GM12878 (cell line): Measurements from ENCODE around the gene PKN3.

Experiments
- ASH2L ChIP-seq: fragments of 300-600, 200-600 bp; sonication (generic); IDR thresholded peaks from 2 replicates; pipeline ENCODE4 v1.6.1; 2017; ENCODE audit warnings: low read depth, mild to moderate bottlenecking, borderline replicate concordance
- BRCA1 ChIP-seq: IDR thresholded peaks from 2 replicates; pipeline ENCODE4 v1.6.1; 2011; ENCODE audit warnings: low read depth, low read length, improper control_type of control experiment
- MXI1 ChIP-seq: fragments of 150-350 bp; IDR thresholded peaks from 2 replicates; pipeline ENCODE4 v1.6.1; 2011; ENCODE audit warnings: low read depth, mild to moderate bottlenecking, inconsistent platforms, low read length, improper control_type of control experiment
- MYC ChIP-seq: IDR thresholded peaks from 2 replicates; pipeline ENCODE4 v1.6.1; 2011; ENCODE audit warnings: mild to moderate bottlenecking, low read length, moderate library complexity, inconsistent platforms; ENCODE audit not compliant: insufficient read depth, insufficient replicate concordance, insufficient read length, severe bottlenecking
- NFXL1 ChIP-seq: fragments of 450-650 bp; IDR thresholded peaks from 2 replicates; pipeline ENCODE4 v1.6.1; 2017; ENCODE audit warnings: antibody characterized with exemption, mild to moderate bottlenecking, borderline replicate concordance
- SMAD5 ChIP-seq: IDR thresholded peaks from 2 replicates; pipeline ENCODE4 v1.6.1; 2016; ENCODE audit warnings: antibody characterized with exemption, low read depth
- SUPT20H ChIP-seq: IDR thresholded peaks from 2 replicates; pipeline ENCODE4 v1.6.1; 2011; ENCODE audit warnings: low read depth, mild to moderate bottlenecking, low read length, moderate library complexity, borderline replicate concordance; ENCODE audit not compliant: control insufficient read depth
- SUZ12 ChIP-seq: fragments of 200-600 bp; sonication (generic); IDR thresholded peaks from one replicate; pipeline ENCODE4 v1.6.1; 2018; ENCODE audit warnings: antibody characterized with exemption, mild to moderate bottlenecking; ENCODE audit not compliant: unreplicated experiment
- WRNIP1 ChIP-seq: IDR thresholded peaks from 2 replicates; pipeline ENCODE4 v1.6.1; 2011; ENCODE audit warnings: low read depth, low read length, improper control_type of control experiment, borderline replicate concordance
- TF ChIP-seq, protein P1 (sequence below), 3 experiments: IDR thresholded peaks in 2 of 3; conservative IDR thresholded peaks in 1 of 3; 2 replicates each; pipeline ENCODE4 v1.5.1; 2011; ENCODE audit warnings: low read depth in 3 of 3, low read length in 3 of 3, mild to moderate bottlenecking in 3 of 3, control low read depth in 2 of 3, moderate library complexity in 2 of 3, inconsistent platforms in 1 of 3, mixed read lengths in 1 of 3; ENCODE audit not compliant: control insufficient read depth in 2 of 3, insufficient read depth in 1 of 3; ENCODE audit errors: extremely low read depth in 1 of 3
- TF ChIP-seq, protein P2 (sequence below): IDR thresholded peaks from 2 replicates; pipeline ENCODE4 v1.6.1; 2012; ENCODE audit warnings: low read depth, low read length, improper control_type of control experiment

- no peak for TF ChIP-seq SUZ12
- no peak for TF ChIP-seq NFXL1
- no peak for TF ChIP-seq MXI1
- TF ChIP-seq SMAD5, result no peak
- TF ChIP-seq, protein P1, sequence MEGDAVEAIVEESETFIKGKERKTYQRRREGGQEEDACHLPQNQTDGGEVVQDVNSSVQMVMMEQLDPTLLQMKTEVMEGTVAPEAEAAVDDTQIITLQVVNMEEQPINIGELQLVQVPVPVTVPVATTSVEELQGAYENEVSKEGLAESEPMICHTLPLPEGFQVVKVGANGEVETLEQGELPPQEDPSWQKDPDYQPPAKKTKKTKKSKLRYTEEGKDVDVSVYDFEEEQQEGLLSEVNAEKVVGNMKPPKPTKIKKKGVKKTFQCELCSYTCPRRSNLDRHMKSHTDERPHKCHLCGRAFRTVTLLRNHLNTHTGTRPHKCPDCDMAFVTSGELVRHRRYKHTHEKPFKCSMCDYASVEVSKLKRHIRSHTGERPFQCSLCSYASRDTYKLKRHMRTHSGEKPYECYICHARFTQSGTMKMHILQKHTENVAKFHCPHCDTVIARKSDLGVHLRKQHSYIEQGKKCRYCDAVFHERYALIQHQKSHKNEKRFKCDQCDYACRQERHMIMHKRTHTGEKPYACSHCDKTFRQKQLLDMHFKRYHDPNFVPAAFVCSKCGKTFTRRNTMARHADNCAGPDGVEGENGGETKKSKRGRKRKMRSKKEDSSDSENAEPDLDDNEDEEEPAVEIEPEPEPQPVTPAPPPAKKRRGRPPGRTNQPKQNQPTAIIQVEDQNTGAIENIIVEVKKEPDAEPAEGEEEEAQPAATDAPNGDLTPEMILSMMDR (IDR thresholded peaks at IDR 0.05 in 2 of 3, conservative IDR thresholded peaks at IDR 0.05 in 1 of 3; ENCODE audit: control insufficient read depth in 2 of 3, extremely low read depth in 1 of 3, insufficient read depth in 1 of 3, low read depth in 3 of 3, low read length in 3 of 3), result no peak
- TF ChIP-seq, protein P2, sequence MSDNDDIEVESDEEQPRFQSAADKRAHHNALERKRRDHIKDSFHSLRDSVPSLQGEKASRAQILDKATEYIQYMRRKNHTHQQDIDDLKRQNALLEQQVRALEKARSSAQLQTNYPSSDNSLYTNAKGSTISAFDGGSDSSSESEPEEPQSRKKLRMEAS, result no peak
- no peak for TF ChIP-seq SUPT20H
- TF ChIP-seq ASH2L, result no peak
- TF ChIP-seq MYC, result no peak
- no peak for TF ChIP-seq WRNIP1
- no peak for TF ChIP-seq BRCA1
Observed at GRCh38 chr9:128731093-128731492, 28.8 kb downstream of the PKN3 start.
